Endothelial cell of umbilical vein (primary cell): ENCODE results near the gene GP9.

Experiments
- CTCF ChIP-seq, 2 donors: IDR thresholded peaks; 1 replicate in 1 of 2; 2 replicates in 1 of 2; pipeline ENCODE4 v1.5.1; 2011; ENCODE audit warnings: low read length in 2 of 2, mild to moderate bottlenecking in 2 of 2, moderate library complexity in 2 of 2, control low read depth in 1 of 2, inconsistent platforms in 1 of 2, low read depth in 1 of 2; ENCODE audit not compliant: insufficient read depth in 1 of 2; ENCODE audit errors: extremely low read depth in 1 of 2
- EZH2 ChIP-seq: IDR thresholded peaks from 2 replicates; pipeline ENCODE4 v1.6.1; 2012; ENCODE audit warnings: borderline replicate concordance, low read depth, mild to moderate bottlenecking, moderate library complexity, low read length, inconsistent platforms; ENCODE audit not compliant: severe bottlenecking
- MAX ChIP-seq: IDR thresholded peaks from 2 replicates; pipeline ENCODE4 v1.6.1; 2011; ENCODE audit not compliant: insufficient read depth, insufficient read length
- POLR2A ChIP-seq: IDR thresholded peaks from 2 replicates; pipeline ENCODE4 v1.6.1; 2012; ENCODE audit warnings: low read depth, mild to moderate bottlenecking, control low read depth, low read length
- POLR2AphosphoS5 ChIP-seq: IDR thresholded peaks from 2 replicates; pipeline ENCODE4 v1.6.1; 2012; ENCODE audit warnings: low read depth, mild to moderate bottlenecking, control low read depth, low read length, moderate library complexity; ENCODE audit not compliant: insufficient read depth

GRCh38 chr3:129106866-129107565, 46.4 kb downstream of the GP9 start:
- TF ChIP-seq POLR2A, result no peak
- TF ChIP-seq CTCF (IDR thresholded peaks at IDR 0.05; ENCODE audit: extremely low read depth in 1 of 2, insufficient read depth in 1 of 2, low read depth in 1 of 2, low read length in 2 of 2), result no peak
- TF ChIP-seq EZH2, result no peak
- no peak for TF ChIP-seq MAX
- no peak for TF ChIP-seq POLR2AphosphoS5
